Fibroblast of skin of right quadriceps (primary cell): ENCODE data around the gene WWOX.
A peak's percentile ranks its signal among the peaks of the same experiment; 100 is the strongest.

Source experiments
- DNase-seq: peaks from one replicate; pipeline ENCODE4 v3.0.0-alpha.2; 2013

The WWOX gene

DNA sequence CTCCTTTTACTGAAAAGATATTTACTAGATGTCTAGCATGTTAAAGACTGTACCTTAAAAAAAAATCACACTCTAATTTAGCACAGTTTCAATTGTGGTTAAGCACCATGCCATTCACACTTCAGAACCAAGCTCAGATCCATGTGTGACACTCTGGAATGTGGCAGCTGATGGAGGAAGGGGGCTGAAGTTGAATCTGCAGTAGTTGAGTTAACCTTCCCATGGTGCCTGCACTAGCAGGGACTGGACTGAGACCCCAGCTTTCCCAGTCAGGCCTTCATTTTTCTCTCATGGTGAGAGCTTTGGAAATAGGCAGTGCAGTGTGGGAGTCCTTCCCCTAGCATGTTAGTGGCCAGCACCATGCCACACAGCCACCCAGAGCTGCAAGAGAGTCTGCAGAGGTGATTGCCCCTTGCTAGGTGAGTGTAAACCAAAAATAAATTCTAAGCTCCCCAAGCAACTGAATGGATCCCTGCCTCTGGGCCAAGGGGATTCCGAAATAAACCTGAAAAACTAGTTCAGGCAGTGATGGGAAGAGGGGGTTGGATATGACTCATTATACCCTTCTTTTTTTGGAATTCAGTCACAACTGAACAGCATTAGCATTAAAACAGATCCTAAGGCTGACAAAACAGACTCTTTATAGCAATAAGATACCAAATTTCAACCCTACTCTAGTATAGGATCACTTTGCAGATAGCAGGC is 208.5 kb downstream of the WWOX start:
- no peak for DNase-seq

DNA sequence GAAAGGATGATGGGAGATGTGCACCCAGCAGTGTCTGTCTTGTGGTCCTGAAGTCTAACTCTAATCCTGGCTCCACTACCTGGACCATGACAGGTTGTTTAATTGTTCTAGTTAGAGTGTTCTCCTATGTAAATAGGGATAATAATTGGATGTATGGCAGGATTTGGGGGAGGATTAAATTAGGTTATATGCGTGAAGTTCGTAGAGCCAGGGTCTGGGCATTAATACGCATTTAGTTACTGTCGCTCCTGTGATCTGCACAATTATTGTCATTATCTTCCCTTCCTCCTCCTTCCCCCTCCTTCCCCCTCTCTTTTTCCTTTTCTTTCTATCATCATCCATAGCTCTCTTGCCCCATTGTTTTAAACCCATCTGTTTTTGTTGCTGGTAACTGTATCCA is 210.3 kb downstream of the WWOX start:
- DNase-seq = no peak

DNA sequence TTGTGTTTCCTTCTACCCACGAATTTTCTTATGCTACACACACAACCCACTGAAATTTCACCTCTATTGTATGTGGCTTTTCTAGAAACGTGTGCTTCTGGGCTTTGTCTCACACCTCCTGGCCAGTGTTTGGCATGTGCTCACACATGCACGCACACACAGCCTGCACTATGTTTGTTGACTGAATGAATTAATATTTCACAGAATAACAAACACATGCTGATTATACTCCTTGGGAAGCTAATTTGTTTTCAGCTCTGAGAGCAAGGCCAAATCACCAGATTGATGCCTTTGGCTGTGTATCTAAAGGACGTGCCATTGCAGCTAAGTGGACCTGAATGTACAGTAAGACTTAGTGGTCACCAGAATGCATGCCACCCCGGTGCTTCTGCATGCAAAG is 210.7 kb downstream of the WWOX start:
- DNase-seq = no peak

DNA sequence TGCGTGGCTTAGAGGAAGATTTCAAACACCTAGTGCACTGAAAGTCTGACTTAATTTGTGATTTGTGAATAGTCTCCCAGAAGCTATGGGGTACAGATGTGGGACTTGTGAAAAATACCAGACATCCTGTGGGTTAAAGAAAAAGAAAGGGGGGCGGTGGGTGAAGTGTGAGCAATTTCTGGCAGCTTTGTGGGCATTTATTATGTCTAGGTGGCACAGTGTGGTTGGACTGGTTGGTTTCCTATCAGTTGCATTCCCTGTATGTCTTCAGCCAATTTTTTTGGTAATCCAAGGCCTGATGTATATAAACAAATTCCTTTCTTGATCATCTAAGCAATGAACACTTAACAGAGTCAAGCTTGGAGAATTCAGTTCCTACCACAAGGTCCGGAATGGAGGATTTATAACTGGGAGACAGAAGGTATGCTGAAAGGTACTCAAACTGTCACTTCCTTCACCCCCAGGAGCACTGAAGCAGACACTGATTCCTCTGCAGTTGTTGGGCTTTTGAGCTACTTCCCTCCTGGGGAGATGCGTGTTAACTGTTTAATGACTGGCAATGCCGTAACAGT is 211.6 kb downstream of the WWOX start:
- DNase-seq = peak; percentile 86

DNA sequence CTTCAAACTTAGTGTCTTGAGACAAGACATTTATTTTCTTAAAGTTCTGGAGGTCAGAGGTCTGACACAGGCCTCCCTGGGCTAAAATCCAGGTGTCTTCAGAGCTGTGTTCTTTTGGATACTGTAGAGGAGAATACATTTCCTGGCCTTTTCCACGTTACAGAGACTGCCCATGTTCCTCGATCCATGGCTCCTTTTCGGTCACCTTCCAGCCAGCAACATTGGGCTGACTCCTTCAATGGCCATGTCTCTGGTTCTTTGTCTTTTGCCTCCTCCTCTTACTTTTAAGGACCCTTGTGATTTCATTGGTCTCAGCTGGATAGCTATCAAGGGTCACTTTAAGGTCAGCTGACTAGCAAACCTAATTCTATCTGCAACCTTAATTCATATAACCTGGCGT is 212.4 kb downstream of the WWOX start:
- DNase-seq = no peak

DNA sequence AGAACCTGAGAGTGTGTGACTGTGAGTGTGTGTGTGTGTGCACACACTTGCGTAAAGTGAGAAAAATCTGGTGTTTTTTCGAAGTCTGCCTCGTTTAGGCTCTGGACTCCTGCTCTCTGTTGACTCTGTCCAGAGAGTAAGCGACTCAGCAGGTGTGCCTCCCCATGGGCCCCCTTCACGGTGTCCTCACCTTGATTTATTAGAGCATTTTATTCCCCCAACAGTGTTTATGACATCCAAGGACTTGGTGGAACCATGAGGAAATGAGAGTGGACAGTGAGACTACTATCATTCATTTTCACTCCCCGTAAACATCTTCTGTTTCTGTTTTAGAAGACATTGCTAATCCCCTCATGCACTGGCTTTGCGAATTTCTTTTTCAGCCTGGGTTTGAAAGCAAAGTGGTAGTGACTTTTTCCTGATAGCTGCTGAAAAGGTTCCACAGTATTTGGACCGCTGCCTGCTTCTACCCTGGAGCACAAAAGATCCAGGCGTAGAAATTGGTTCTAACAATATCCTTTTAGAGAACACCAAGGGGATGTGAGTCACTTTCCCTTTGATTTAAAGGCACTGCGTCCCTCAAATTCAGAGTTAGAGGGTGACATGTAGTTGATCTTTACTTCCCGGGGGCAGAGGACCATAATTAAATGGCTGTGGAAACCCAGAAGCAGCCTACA is 218.2 kb downstream of the WWOX start:
- DNase-seq = no peak

DNA sequence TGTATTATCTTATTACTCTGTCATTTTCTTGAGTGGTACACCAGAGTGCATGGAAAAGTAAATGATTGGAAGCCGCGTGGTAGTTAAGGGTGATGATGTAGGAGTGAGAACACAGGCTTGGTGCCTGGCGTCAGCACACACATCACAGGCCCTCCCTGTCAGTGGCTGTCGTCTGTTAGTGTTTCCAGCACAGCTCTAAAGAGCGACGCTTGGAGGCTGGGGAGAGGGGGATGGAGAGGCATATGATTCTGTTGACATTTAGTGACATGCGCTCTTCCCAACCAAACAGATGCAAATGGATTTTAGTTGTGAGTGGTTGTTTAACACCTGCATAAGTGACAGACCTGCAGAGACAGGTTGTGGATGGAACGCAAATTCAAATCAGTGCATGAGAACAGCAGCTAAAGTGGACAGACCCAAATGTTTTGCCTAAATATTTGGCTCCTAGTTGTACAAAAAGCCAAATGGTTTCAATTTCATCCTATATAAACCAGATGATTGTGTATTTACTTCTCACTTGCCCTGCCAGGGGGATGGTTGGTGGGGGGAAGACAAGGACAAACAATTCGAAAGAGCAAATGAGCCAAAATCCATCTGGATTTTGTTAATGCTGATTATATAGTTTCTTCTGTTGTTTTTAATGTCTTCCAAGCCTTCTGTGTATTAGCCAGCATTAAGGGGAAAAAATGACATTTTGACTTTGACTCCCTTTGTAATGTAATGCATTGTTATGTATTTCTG is 222.3 kb downstream of the WWOX start:
- DNase-seq = no peak

DNA sequence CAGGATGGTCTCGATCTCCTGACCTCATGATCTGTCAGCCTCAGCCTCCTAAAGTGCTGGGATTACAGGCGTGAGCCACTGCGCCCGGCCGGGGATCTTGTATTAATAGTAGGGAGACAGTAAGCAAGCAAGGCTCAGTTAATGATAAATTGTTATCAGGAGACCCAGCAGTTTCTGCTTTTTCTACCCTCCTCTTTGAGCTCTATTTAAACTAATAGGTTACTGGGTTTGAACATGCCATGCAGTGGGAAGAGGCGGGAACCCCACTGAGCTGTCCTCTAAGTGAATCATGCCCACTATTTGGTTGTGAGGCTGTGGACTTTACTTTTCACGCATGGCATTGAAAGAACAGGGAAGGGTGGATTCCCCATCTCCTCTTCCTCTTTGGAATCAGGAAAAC is 223.9 kb downstream of the WWOX start:
- no peak for DNase-seq

DNA sequence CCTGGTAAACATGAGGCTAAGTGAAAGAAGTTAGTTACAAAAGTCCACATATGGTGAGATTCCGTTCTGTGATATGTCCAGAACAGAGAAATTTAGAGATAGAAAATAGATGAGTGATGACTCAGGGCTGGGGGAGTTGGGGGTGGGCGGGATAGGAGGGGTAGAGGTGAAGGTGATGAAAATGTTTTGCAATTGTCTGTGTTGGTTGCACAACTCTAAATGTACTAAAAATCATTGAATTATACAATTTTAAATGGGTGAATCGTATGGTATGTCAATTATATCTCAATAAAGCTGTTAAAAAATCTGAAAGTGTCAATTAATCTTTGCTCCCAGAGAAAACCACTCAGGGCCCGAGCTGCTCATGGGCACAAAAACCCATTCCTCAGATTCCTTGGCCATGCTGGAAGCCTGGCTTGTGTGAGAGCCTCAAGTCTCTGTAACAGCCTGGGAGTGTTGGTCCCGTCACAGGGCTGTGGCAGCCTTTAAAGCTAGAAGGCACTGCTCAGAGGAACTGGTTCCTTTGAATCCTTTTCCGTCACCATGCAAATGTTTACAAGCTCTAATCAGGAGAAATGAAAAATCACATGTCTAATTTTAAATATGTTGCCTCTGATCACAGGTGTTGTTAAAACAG is 225.3 kb downstream of the WWOX start:
- peak; percentile 49 for DNase-seq

DNA sequence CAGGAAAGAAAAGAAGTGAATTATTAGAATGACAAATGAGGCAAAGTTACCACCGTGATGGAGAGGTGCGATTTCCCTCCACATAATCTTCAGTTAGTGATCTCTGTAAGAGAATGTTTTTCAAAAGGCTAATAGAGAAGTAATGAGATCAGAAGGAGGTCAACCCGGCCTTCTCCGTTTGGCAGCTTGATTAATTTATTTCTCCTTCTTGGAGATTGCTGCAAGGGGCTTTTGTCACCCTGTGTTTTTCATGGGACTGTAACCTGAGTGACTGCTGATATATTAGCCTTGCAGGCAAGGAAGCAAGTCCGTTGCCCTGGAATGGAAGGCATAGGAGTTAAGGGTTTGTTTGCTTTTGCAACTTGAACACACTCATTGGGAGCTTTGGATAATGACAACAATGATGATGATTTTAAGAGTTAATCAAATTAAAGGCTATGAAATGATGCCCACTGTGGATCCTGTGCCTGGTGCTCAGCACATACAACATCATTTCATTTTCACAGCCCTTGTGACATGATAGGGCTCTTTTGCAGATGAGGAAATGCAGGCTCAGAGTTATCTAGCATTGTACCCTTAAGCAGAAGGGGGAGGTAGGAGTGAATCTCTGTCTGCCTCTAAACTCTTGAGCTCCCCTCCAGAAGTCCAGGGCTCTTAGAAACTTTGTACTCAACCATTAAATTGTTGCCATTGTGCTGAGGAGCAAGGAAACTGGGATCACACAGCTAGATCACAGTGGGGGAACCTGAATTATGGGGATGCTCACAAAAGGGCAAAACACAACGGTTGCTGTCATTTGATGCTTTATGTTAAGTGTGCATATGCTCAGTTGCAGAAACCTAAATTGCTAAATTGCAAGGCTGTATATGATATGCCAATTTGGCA is 226.3 kb downstream of the WWOX start:
- DNase-seq = no peak

DNA sequence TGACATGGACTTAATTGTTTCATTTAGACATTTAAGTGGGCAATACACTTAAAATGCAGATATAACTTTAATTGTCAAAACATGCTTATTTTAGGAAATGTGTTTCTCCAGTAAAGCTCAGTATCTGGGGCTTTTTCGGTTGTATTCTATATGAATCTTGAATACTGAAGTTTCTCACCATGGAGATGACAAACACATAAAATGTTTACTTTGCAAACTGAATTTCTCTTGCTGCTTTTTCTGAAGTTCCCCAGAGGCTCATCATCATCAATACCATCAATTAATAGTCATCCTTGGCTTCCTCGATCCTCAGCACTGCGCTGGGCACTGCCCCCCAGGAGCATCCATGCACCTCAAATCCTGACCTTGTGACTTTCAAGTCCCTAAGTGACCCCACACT is 227.3 kb downstream of the WWOX start:
- no peak for DNase-seq

DNA sequence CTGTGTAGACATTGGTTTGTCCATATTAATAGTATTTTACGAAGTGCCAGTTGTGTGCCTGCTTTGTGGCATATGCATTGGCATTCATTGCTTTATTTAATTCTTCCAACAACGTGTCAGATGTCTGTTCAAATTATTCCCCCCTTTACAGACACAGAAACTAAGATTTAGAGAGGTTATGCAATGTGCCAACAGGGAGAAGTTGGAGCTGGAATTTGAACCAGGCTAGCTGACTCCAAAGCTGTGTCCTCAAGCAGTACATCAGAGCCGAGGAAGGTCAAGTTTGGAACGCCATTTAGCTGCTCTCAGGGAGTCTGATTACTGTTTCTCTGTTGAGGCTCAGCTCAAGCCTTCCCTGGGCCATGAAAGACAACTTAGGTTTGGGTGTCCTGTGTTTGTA is 232.3 kb downstream of the WWOX start:
- no peak for DNase-seq

DNA sequence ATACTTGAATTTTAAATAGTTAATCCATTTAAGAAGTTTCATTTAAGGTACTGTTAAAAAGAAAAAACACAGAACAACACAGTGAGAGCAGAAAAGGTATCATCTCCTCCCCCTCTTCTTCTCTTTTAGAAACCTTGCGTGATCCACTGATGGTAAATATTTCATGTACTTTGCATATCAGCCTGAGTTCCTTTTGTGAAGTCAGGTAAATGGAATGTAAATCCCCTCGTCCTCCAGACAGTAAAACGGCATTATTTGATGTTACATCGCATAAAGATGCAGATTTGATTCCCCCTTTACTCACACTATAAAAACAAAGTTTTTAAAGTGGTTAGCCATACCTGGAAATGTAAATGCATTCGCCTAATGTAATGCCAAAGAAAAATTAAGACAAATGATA is 234.4 kb downstream of the WWOX start:
- no peak for DNase-seq

DNA sequence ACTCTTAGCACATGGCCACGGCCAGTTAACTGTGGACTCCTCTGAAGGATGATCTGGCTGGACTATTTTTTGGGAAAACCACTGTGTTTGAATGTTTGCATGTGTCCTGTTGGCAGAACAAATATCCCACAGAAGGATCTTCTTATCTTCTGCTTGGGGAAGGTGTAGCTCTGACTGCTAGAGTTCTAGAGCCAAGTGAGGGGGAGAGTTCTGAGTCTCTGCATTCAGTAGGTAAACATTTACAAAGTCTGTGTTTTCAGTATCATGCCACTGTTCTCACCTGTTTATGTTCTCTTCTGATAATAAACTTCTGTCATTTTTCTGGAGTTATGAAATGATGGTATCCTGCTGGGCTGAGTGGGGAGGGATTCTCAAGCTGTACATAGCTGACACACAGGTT is 241.1 kb downstream of the WWOX start:
- DNase-seq = no peak

DNA sequence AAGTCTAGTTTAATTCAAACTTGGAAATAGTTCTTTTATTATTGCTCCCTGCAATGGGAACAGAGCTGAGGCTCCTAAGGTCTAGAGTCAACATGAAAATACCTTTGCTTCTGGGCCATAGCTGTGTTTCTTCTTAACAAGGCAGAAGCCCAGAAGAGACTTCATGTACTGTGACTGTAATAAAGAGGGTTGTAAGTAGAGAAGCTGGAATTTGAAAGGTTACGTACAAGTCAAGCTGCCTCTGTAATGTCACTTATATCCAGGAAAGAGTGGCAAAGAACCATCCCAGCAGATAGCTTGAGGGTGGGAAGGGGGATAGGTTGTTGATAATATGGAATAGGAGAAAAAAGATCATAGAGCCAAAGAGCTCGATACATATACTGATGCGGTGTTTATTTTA is 248.6 kb downstream of the WWOX start:
- no peak for DNase-seq

DNA sequence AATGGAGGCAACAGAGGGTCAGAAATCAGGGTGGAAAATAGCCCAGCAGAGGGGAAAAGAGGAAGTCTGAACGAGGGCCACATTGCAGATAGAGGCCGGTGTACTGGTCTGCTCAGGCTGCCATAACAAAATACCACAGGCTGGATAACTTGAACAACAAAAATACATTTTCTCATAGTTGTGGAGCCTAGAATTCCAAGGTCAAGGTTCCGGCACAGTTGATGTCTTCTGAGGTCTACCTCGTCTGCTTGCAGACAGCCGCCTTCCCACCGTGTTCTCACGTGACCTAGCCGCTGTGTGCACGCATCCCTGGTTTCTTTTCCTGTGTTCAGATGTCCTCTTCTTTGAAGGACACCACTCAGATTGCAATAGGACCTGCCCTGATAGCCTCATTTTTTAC is 249.4 kb downstream of the WWOX start:
- no peak for DNase-seq

DNA sequence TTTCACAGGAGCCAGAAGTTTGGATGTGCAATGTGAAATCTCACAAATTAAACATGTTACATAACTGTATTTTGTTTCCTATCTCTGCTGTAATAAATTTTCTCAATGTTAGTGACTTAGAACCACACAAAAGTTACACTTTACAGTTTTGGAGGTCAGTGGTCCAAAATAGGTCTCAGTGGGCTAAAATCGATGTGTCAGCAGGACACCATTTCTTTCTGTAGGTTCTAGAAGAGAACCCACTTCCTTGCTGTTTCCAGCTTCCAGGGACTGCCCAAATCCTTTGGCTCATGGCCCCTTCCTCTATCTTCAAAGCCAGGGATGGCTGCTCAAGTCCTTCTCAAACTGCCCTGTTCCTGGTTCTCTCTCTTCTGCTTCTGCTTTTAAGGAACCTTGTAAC is 252.7 kb downstream of the WWOX start:
- no peak for DNase-seq

DNA sequence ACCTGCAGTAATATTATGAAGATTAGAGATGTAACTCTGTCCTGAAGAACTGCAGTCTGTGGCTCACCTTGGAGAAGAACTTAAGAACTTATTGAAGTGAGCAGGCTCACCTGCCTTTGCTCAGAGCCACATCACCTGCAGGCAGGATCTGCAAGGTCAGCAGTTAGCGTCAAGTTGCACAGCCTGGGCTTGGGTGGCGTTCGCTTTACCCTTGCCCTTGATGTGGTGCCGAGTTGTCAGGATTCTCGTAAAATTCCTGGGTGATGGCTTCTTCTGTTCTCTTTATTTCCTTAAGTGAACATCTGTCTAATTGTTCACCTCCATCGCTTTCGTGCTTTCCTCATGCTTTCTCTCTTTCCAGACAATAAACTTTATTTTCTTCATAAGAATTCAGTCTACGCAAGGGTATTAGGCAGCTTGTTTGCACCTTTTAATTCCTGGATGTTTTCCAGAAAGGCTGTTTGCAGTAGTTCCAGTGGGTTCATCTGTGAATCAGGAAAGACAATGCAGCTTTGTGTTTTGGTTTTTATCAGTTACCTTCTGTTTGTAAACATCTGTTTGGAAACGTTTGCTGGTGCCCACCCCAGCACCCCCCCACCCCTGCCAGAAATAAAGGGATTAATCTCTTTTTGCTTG is 254.3 kb downstream of the WWOX start:
- DNase-seq = no peak

DNA sequence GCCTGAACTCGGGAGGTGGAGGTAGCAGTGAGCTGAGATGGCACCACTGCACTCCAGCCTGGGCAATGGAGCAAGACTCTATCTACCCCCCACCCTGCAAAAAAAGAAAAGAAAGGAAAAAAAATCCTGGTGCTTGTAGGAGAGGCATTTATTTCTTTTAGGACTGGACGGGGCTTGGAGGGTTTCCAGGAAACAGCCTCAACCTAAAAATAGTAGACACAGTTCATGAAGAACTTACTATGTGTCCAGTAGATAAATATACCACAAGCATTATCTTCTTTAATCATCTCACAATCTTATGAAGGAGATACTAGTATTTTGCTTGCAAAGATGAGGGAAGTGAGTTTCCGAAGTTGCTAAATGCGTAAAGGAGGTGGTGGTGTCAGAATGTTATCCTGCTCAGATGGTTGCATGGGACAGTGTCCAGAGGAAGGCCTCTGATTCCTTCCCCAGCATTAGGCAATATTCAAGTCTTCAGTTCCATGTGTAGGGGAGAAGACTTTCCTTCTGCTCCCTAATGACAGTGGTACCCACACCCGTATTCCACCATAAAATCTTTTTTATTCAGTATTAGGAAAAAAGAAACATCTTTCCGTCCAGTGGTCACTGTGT is 263.2 kb downstream of the WWOX start:
- DNase-seq = no peak

DNA sequence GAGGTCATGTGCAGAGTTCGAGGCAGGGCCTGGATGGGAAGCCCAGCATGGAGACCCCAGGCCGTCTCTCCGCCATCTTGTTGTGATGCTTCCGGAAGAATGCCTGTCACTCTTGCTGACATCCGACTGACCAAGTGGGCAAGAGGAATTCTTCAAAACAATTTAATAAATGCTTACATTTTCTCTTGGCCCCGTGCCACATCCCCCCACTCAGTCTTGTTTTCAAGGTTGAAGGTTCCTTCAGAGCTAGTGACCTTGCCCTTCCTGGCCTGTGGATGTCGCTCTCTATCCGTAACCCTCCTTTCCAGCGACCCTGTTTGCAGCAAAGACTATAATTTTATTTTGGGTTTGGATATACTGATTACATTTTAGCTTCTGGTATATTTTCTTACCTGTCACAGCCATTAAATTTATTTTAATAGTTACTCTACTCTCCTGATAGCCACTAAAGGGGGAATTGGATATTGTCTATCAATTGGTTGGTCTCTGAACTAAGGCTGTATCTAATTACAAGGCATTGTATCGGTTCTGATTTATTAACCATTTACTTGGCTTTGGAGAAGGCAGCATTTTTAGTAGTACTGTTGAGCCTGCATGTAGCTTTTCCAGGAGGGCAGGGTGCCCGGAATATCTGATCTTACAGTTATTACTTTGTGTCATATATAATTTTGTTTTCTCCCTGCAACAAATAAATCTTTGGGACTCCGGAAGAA is 264.5 kb downstream of the WWOX start:
- DNase-seq = no peak

DNA sequence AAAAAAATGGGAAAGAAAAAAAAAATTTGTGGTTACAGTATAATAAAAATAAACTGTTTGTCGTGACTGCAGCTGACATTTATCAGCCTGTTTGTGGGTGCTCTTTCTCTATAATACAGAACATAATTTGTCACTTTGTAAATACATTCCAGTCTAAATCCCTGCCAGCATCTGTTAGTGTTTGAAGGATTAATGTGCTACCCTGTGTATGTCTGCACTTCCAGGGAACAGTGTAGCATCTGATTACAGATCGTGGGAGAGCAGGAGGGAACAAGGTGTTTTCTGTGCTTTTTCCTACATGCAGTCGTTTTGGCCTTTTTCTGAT is 265.1 kb downstream of the WWOX start:
- no peak for DNase-seq
